HepG2 (cell line): ENCODE results near the gene LMNA. TPM values are rescaled to one million over a fixed set of nuclear protein-coding genes. Genes with fewer than 3 reads are reported as not detected.
A peak's percentile ranks its signal among the peaks of the same experiment; 100 is the strongest.

ENCODE experiments used
- ARNTL ChIP-seq: sonication (generic); formaldehyde crosslinking; IDR thresholded peaks from 2 replicates; pipeline ENCODE4 v1.4.0; 2020; ENCODE audit warnings: mild to moderate bottlenecking, missing genetic modification reagents
- BCL3 ChIP-seq: sonication (generic); formaldehyde crosslinking; IDR thresholded peaks from 2 replicates; pipeline ENCODE4 v1.5.1; 2020; ENCODE audit warnings: mild to moderate bottlenecking, missing genetic modification reagents, moderate library complexity
- CBX5 ChIP-seq: sonication (generic); formaldehyde crosslinking; IDR thresholded peaks from 2 replicates; pipeline ENCODE4 v1.4.0; 2020; ENCODE audit warnings: missing genetic modification reagents, borderline replicate concordance
- CENPX ChIP-seq: sonication (generic); formaldehyde crosslinking; IDR thresholded peaks from 2 replicates; pipeline ENCODE4 v1.9.0; 2021; ENCODE audit warnings: mild to moderate bottlenecking, missing genetic modification reagents, moderate library complexity
- ESRRA ChIP-seq: sonication (generic); formaldehyde crosslinking; IDR thresholded peaks from 2 replicates; pipeline ENCODE4 v1.5.1; 2020; ENCODE audit warnings: mild to moderate bottlenecking, low read depth, missing genetic modification reagents
- EZH2 ChIP-seq: conservative IDR thresholded peaks from 2 replicates; pipeline ENCODE4 v1.6.1; 2012; ENCODE audit warnings: mild to moderate bottlenecking, low read depth, low read length, moderate library complexity
- HOXD1 ChIP-seq: sonication (generic); formaldehyde crosslinking; IDR thresholded peaks from 2 replicates; pipeline ENCODE4 v1.5.0; 2020; ENCODE audit warnings: missing genetic modification reagents
- LCORL ChIP-seq, 2 experiments: fragments of 450-650 bp in 1 of 2; sonication (generic) in 1 of 2; formaldehyde crosslinking in 1 of 2; IDR thresholded peaks; 2 replicates each; pipeline versions ENCODE4 v1.5.0 to v1.6.1; 2017 to 2020; ENCODE audit warnings: antibody characterized with exemption in 1 of 2, missing genetic modification reagents in 1 of 2
- MATR3 ChIP-seq: sonication (generic); formaldehyde crosslinking; IDR thresholded peaks from 2 replicates; pipeline ENCODE4 v1.4.0; 2020; ENCODE audit warnings: missing genetic modification reagents
- NFKB2 ChIP-seq: sonication (generic); formaldehyde crosslinking; IDR thresholded peaks from 2 replicates; pipeline ENCODE4 v1.4.0; 2020; ENCODE audit warnings: missing genetic modification reagents, borderline replicate concordance
- SRSF4 ChIP-seq: fragments of 200-400 bp; formaldehyde crosslinking; IDR thresholded peaks from one replicate; pipeline ENCODE4 v1.6.1; 2018; ENCODE audit warnings: mild to moderate bottlenecking, low read depth, low read length, moderate library complexity; ENCODE audit not compliant: poor library complexity, severe bottlenecking
- TARDBP ChIP-seq: sonication (generic); formaldehyde crosslinking; IDR thresholded peaks from 2 replicates; pipeline ENCODE4 v1.8.0; 2022; ENCODE audit warnings: mild to moderate bottlenecking, missing genetic modification reagents
- TERF1 ChIP-seq: sonication (generic); formaldehyde crosslinking; IDR thresholded peaks from 2 replicates; pipeline ENCODE4 v1.8.0; 2022; ENCODE audit warnings: mild to moderate bottlenecking, missing genetic modification reagents, moderate library complexity
- TFDP1 ChIP-seq: IDR thresholded peaks from 2 replicates; pipeline ENCODE4 v1.6.1; 2016; ENCODE audit warnings: missing compliant biosample characterization, missing genetic modification reagents, borderline replicate concordance
- ZBTB37 ChIP-seq: sonication (generic); formaldehyde crosslinking; IDR thresholded peaks from 2 replicates; pipeline ENCODE4 v1.4.0; 2020; ENCODE audit warnings: mild to moderate bottlenecking, missing genetic modification reagents
- ZNF138 ChIP-seq: sonication (generic); formaldehyde crosslinking; IDR thresholded peaks from 2 replicates; pipeline ENCODE4 v1.5.0; 2020; ENCODE audit warnings: mild to moderate bottlenecking, low read depth, missing genetic modification reagents
- ZNF18 ChIP-seq: sonication (generic); formaldehyde crosslinking; IDR thresholded peaks from 2 replicates; pipeline ENCODE4 v1.8.0; 2022; ENCODE audit warnings: mild to moderate bottlenecking, missing genetic modification reagents; ENCODE audit not compliant: insufficient replicate concordance
- ZNF256 ChIP-seq: sonication (generic); formaldehyde crosslinking; conservative IDR thresholded peaks from 2 replicates; pipeline ENCODE4 v1.4.0; 2020; ENCODE audit warnings: missing genetic modification reagents
- ZNF44 ChIP-seq: sonication (generic); formaldehyde crosslinking; IDR thresholded peaks from 2 replicates; pipeline ENCODE4 v1.5.1; 2020; ENCODE audit warnings: mild to moderate bottlenecking, missing genetic modification reagents
- ZNF549 ChIP-seq: sonication (generic); formaldehyde crosslinking; IDR thresholded peaks from 2 replicates; pipeline ENCODE4 v1.5.0; 2020; ENCODE audit warnings: missing genetic modification reagents
- ZNF569 ChIP-seq: sonication (generic); formaldehyde crosslinking; IDR thresholded peaks from 2 replicates; pipeline ENCODE4 v1.5.0; 2020; ENCODE audit warnings: mild to moderate bottlenecking, missing genetic modification reagents, moderate library complexity, borderline replicate concordance
- ZNF678 ChIP-seq: sonication (generic); formaldehyde crosslinking; IDR thresholded peaks from 2 replicates; pipeline ENCODE4 v1.4.0; 2020; ENCODE audit warnings: mild to moderate bottlenecking, missing genetic modification reagents
- ZNF75D ChIP-seq: sonication (generic); formaldehyde crosslinking; IDR thresholded peaks from 2 replicates; pipeline ENCODE4 v1.8.1; 2023; ENCODE audit warnings: missing genetic modification reagents, mild to moderate bottlenecking, borderline replicate concordance
- polyA plus RNA-seq, 8 experiments: library from polyadenylated mRNA; depleted of rRNA in 3 of 8; stranded (reverse) in 7 of 8; unstranded in 1 of 8; fragments of >200 nt; fragmentation: Illumina TruSeq in 4 of 8; extraction: Trizol in 4 of 8; gene quantifications; 2 replicates each; pipeline versions ENCODE4 v1.2.1 to v1.2.3, GENCODE V29; 2011 to 2016; ENCODE audit warnings: low read depth in 4 of 8, missing spikeins in 1 of 8, mixed read lengths in 1 of 8; ENCODE audit not compliant: insufficient read depth in 1 of 8
- total RNA-seq, 5 experiments: library from RNA; depleted of rRNA; stranded (reverse); fragments of >200 nt; fragmentation: Illumina TruSeq; extraction: Trizol; gene quantifications; 2 replicates each; pipeline ENCODE4 v1.2.3, GENCODE V29; 2016; ENCODE audit warnings: low read depth in 1 of 5

LMNA gene
- total and polyA plus RNA-seq, 2 of the 13 experiments (the other 11 are each of a cell fraction or from before 2014, with no cell fraction given), result 107 to 225 TPM

GRCh38 chr1:156114101-156114918 lies at the start of gene LMNA (continued):
- 0 out of 2 replicates have a peak, but pooled peaks have one; percentile 79 for TF ChIP-seq BCL3 (CRISPR knock-in tag)
- TF ChIP-seq SRSF4, result no peak
- TF ChIP-seq ZNF138, result no peak
- no peak for TF ChIP-seq ZNF678 (CRISPR knock-in tag)
- TF ChIP-seq HOXD1 (CRISPR knock-in tag), result no peak
- TF ChIP-seq TFDP1 (CRISPR knock-in tag), result peak; percentile 46; the same call in 1 of the 2 replicates
- no peak for TF ChIP-seq CBX5 (CRISPR knock-in tag)
- no peak for TF ChIP-seq ZNF75D (CRISPR knock-in tag)
- no peak for TF ChIP-seq CENPX (CRISPR knock-in tag)
- TF ChIP-seq MATR3 (CRISPR knock-in tag), result no peak
- no peak for TF ChIP-seq TERF1 (CRISPR knock-in tag)
- no peak for TF ChIP-seq ESRRA
- no peak for TF ChIP-seq ZNF256 (CRISPR knock-in tag)
- no peak for TF ChIP-seq LCORL (IDR thresholded peaks at IDR 0.05)
- no peak for TF ChIP-seq LCORL (CRISPR knock-in tag; IDR thresholded peaks at IDR 0.05)
- no peak for TF ChIP-seq ZNF44 (CRISPR knock-in tag)
- TF ChIP-seq EZH2, result no peak
- TF ChIP-seq ZNF569 (CRISPR knock-in tag), result no peak
- TF ChIP-seq ZBTB37 (CRISPR knock-in tag), result no peak
- peak; percentile 88 for TF ChIP-seq ZNF18
- no peak for TF ChIP-seq ZNF549 (CRISPR knock-in tag)
- no peak; the same call in 1 of the 2 replicates for TF ChIP-seq NFKB2
- no peak for TF ChIP-seq TARDBP (CRISPR knock-in tag)
- TF ChIP-seq ARNTL (CRISPR knock-in tag), result no peak
